Measurements from ENCODE around the gene KSR1.

Gene KSR1

GRCh38 chr17:27586203-27586721 is 130.0 kb downstream of the KSR1 start:
- TF ChIP-seq ZNF384 (IDR thresholded peaks at IDR 0.05), result no peak
- no peak for TF ChIP-seq FOXK2 (IDR thresholded peaks at IDR 0.05)
- TF ChIP-seq FOXM1 (IDR thresholded peaks at IDR 0.05; ENCODE audit: borderline replicate concordance), result no peak
- no peak for TF ChIP-seq L3MBTL2 (conservative IDR thresholded peaks at IDR 0.05)
- no peak for TF ChIP-seq FOXA1 (IDR thresholded peaks at IDR 0.05)
- TF ChIP-seq HDGF (IDR thresholded peaks at IDR 0.05; ENCODE audit: borderline replicate concordance), result no peak
- TF ChIP-seq ELF4 (IDR thresholded peaks at IDR 0.05), result no peak
- no peak for TF ChIP-seq LEF1 (IDR thresholded peaks at IDR 0.05; ENCODE audit: borderline replicate concordance)
- TF ChIP-seq CTBP1 (IDR thresholded peaks at IDR 0.05; ENCODE audit: borderline replicate concordance), result no peak
- no peak for TF ChIP-seq SP1 (IDR thresholded peaks at IDR 0.05)
- no peak for TF ChIP-seq SUZ12 (IDR thresholded peaks at IDR 0.05)
- DNase-seq (ENCODE audit: extremely low spot score), result no peak
- POLR2A ChIA-PET, result no interaction called here
- CTCF ChIA-PET, result no interaction called here

GRCh38 chr17:27588354-27588753 is 132.1 kb downstream of the KSR1 start:
- TF ChIP-seq NFRKB (IDR thresholded peaks at IDR 0.05), result no peak
- no peak for TF ChIP-seq BHLHE40 (IDR thresholded peaks at IDR 0.05; ENCODE audit: borderline replicate concordance)
- no peak for TF ChIP-seq FOXA1 (IDR thresholded peaks at IDR 0.05)
- TF ChIP-seq PKNOX1 (IDR thresholded peaks at IDR 0.05), result no peak
- TF ChIP-seq LEF1 (IDR thresholded peaks at IDR 0.05; ENCODE audit: borderline replicate concordance), result no peak
- TF ChIP-seq ZNF384 (IDR thresholded peaks at IDR 0.05), result no peak
- TF ChIP-seq CTBP1 (IDR thresholded peaks at IDR 0.05; ENCODE audit: borderline replicate concordance), result no peak
- TF ChIP-seq L3MBTL2 (conservative IDR thresholded peaks at IDR 0.05), result no peak
- TF ChIP-seq FOXK2 (IDR thresholded peaks at IDR 0.05), result no peak
- TF ChIP-seq ELF4 (IDR thresholded peaks at IDR 0.05), result no peak
- no peak for TF ChIP-seq HDGF (IDR thresholded peaks at IDR 0.05; ENCODE audit: borderline replicate concordance)
- no peak for TF ChIP-seq ARNT (IDR thresholded peaks at IDR 0.05)
- TF ChIP-seq SUZ12 (IDR thresholded peaks at IDR 0.05), result no peak
- TF ChIP-seq TARDBP (IDR thresholded peaks at IDR 0.05), result no peak
- no peak for TF ChIP-seq SP1 (IDR thresholded peaks at IDR 0.05)
- no peak for TF ChIP-seq FOXM1 (IDR thresholded peaks at IDR 0.05; ENCODE audit: borderline replicate concordance)
- CTCF ChIA-PET, result interaction anchor here (0.6 kb wide), 1 partner anchor 216 kb away, joined by 4 read pairs; no protein-coding TSS in a partner anchor
- POLR2A ChIA-PET, result interaction anchor here (1.0 to 1.3 kb wide), 2 partner anchors 131 to 132 kb away, joined by 3 read pairs; partner anchors contain the start of gene KSR1

GRCh38 chr17:27590864-27591263 is 134.6 kb downstream of the KSR1 start:
- ChIA-PET POLR2A (no interaction called here), CTCF (no interaction called here)
- no peak for DNase-seq (ENCODE audit: extremely low spot score)
- no peak for TF ChIP-seq SUZ12 (IDR thresholded peaks at IDR 0.05)
- TF ChIP-seq TARDBP (IDR thresholded peaks at IDR 0.05), result no peak
- no peak for TF ChIP-seq ZNF384 (IDR thresholded peaks at IDR 0.05)
- no peak for TF ChIP-seq HDGF (IDR thresholded peaks at IDR 0.05; ENCODE audit: borderline replicate concordance)
- TF ChIP-seq L3MBTL2 (conservative IDR thresholded peaks at IDR 0.05), result no peak
- TF ChIP-seq ARNT (IDR thresholded peaks at IDR 0.05), result no peak
- no peak for TF ChIP-seq ELF4 (IDR thresholded peaks at IDR 0.05)
- TF ChIP-seq FOXA1 (IDR thresholded peaks at IDR 0.05), result no peak
- no peak for TF ChIP-seq PKNOX1 (IDR thresholded peaks at IDR 0.05)
- TF ChIP-seq CTBP1 (IDR thresholded peaks at IDR 0.05; ENCODE audit: borderline replicate concordance), result no peak
- no peak for TF ChIP-seq SP1 (IDR thresholded peaks at IDR 0.05)
- TF ChIP-seq FOXM1 (IDR thresholded peaks at IDR 0.05; ENCODE audit: borderline replicate concordance), result no peak
- TF ChIP-seq NFRKB (IDR thresholded peaks at IDR 0.05), result no peak
- TF ChIP-seq LEF1 (IDR thresholded peaks at IDR 0.05; ENCODE audit: borderline replicate concordance), result no peak
- TF ChIP-seq FOXK2 (IDR thresholded peaks at IDR 0.05), result no peak
- no peak for TF ChIP-seq BHLHE40 (IDR thresholded peaks at IDR 0.05; ENCODE audit: borderline replicate concordance)

More at GRCh38 chr17:27588354-27588753, 132.1 kb downstream of the KSR1 start:
- no peak for DNase-seq (ENCODE audit: extremely low spot score)

GRCh38 chr17:27591986-27592385 is 135.7 kb downstream of the KSR1 start:
- POLR2A ChIA-PET, result interaction anchor here (1.4 kb wide), 1 partner anchor 136 kb away, joined by 4 read pairs; the partner anchor contains the start of gene KSR1
- no peak for DNase-seq (ENCODE audit: extremely low spot score)
- CTCF ChIA-PET, result interaction anchor here (0.6 kb wide), 1 partner anchor 288 kb away, joined by 3 read pairs; no protein-coding TSS in a partner anchor
- TF ChIP-seq FOXA1 (IDR thresholded peaks at IDR 0.05) (no peak), SUZ12 (IDR thresholded peaks at IDR 0.05) (no peak), L3MBTL2 (conservative IDR thresholded peaks at IDR 0.05) (no peak), TARDBP (IDR thresholded peaks at IDR 0.05) (no peak), CTBP1 (IDR thresholded peaks at IDR 0.05; ENCODE audit: borderline replicate concordance) (no peak), FOXM1 (IDR thresholded peaks at IDR 0.05; ENCODE audit: borderline replicate concordance) (no peak), ZNF384 (IDR thresholded peaks at IDR 0.05) (no peak), SP1 (IDR thresholded peaks at IDR 0.05) (no peak), NFRKB (IDR thresholded peaks at IDR 0.05) (no peak), ARNT (IDR thresholded peaks at IDR 0.05) (no peak)

- TF ChIP-seq LEF1 (IDR thresholded peaks at IDR 0.05; ENCODE audit: borderline replicate concordance) (no peak), FOXK2 (IDR thresholded peaks at IDR 0.05) (no peak), FOXM1 (IDR thresholded peaks at IDR 0.05; ENCODE audit: borderline replicate concordance) (no peak), SUZ12 (IDR thresholded peaks at IDR 0.05) (no peak), TARDBP (IDR thresholded peaks at IDR 0.05) (no peak), SP1 (IDR thresholded peaks at IDR 0.05) (no peak), FOXA1 (IDR thresholded peaks at IDR 0.05) (no peak), L3MBTL2 (conservative IDR thresholded peaks at IDR 0.05) (no peak), NFRKB (IDR thresholded peaks at IDR 0.05) (no peak), ZNF384 (IDR thresholded peaks at IDR 0.05) (no peak), PKNOX1 (IDR thresholded peaks at IDR 0.05) (no peak)
- no peak for DNase-seq (ENCODE audit: extremely low spot score)
- CTCF ChIA-PET, result no interaction called here
- POLR2A ChIA-PET, result no interaction called here
Observed at GRCh38 chr17:27593232-27593856, 137.1 kb downstream of the KSR1 start.
